H1 (cell line): ENCODE results near the gene YOD1. TPM values are rescaled to one million over a fixed set of nuclear protein-coding genes. Genes with fewer than 3 reads are reported as not detected.

Source experiments
- CTCF ChIA-PET: fragments of 300-600 bp; sonication (Branson Sonifier 250); formaldehyde crosslinking; loops from one replicate; lab custom pipeline; 2021; ENCODE audit not compliant: partially characterized antibody; lab: Charles Lee
- POLR2A ChIA-PET: fragments of 300-600 bp; sonication (Branson Sonifier 250); formaldehyde crosslinking; loops from one replicate; lab custom pipeline; 2021; ENCODE audit warnings: inconsistent platforms; ENCODE audit not compliant: partially characterized antibody; lab: Charles Lee
- DNase-seq, 2 experiments: peaks; one replicate each; pipeline versions ENCODE4 v3.0.0 to v3.0.0-alpha.2; 2010 to 2022; ENCODE audit warnings: low spot score in 2 of 2, low read depth in 1 of 2, mixed read lengths in 1 of 2
- FAIRE-seq: peaks from 2 replicates; lab custom pipeline; 2011; peaks lifted over from hg19 to GRCh38; lab: Jason Lieb, UNC
- H2AFZ ChIP-seq: 2 replicates; pipeline ENCODE4 v1.8.1; 2012; ENCODE audit warnings: low read length, inconsistent platforms
- H2AK5ac ChIP-seq: 2 replicates; pipeline ENCODE4 v1.6.1; 2013; ENCODE audit warnings: low read depth, low read length
- H2BK120ac ChIP-seq: replicated peaks from 2 replicates; pipeline ENCODE3; 2013; ENCODE audit warnings: low read depth, low read length, inconsistent platforms
- H2BK12ac ChIP-seq: 2 replicates; pipeline ENCODE4 v1.6.1; 2013; ENCODE audit warnings: low read depth, low read length
- H2BK15ac ChIP-seq: 2 replicates; pipeline ENCODE4 v1.6.1; 2013; ENCODE audit warnings: low read length
- H2BK20ac ChIP-seq: 2 replicates; pipeline ENCODE4 v1.6.1; 2013; ENCODE audit warnings: low read length
- H2BK5ac ChIP-seq: 2 replicates; pipeline ENCODE4 v1.6.1; 2013; ENCODE audit warnings: low read depth, low read length
- H3K14ac ChIP-seq: 2 replicates; pipeline ENCODE4 v1.6.1; 2013; ENCODE audit warnings: inconsistent platforms; ENCODE audit not compliant: insufficient read length
- H3K18ac ChIP-seq: 2 replicates; pipeline ENCODE4 v1.6.1; 2013; ENCODE audit warnings: low read length; ENCODE audit errors: extremely low read depth
- H3K23ac ChIP-seq: 2 replicates; pipeline ENCODE4 v1.6.1; 2013; ENCODE audit warnings: inconsistent platforms; ENCODE audit not compliant: insufficient read length
- H3K23me2 ChIP-seq: 2 replicates; pipeline ENCODE4 v1.6.1; 2013; ENCODE audit warnings: low read depth, low read length
- H3K27ac ChIP-seq: 2 replicates; pipeline ENCODE4 v1.6.1; 2011; ENCODE audit warnings: low read depth, low read length, inconsistent platforms
- H3K27me3 ChIP-seq, 4 experiments: replicated peaks in 1 of 4; 1 replicate in 1 of 4; 2 replicates in 3 of 4; pipeline versions ENCODE4 v1.6.1 to v1.8.1; 2011 to 2013; ENCODE audit warnings: low read length in 3 of 4, mild to moderate bottlenecking in 3 of 4, inconsistent platforms in 2 of 4, mixed read lengths in 2 of 4, moderate library complexity in 1 of 4; ENCODE audit not compliant: control insufficient read depth in 3 of 4, insufficient read depth in 3 of 4; ENCODE audit errors: extremely low read depth in 1 of 4
- H3K36me3 ChIP-seq, 4 experiments: 2 replicates each; pipeline versions ENCODE4 v1.6.1 to v1.8.1; 2011 to 2013; ENCODE audit warnings: mild to moderate bottlenecking in 4 of 4, low read length in 3 of 4, moderate library complexity in 2 of 4, control low read depth in 1 of 4, inconsistent platforms in 1 of 4; ENCODE audit not compliant: insufficient read depth in 4 of 4, control insufficient read depth in 2 of 4
- H3K4ac ChIP-seq: replicated peaks from 2 replicates; pipeline ENCODE3; 2013; ENCODE audit warnings: low read length, low read depth, mixed read lengths, inconsistent platforms; ENCODE audit not compliant: insufficient read length
- H3K4me1 ChIP-seq, 4 experiments: replicated peaks in 1 of 4; 1 replicate in 1 of 4; 2 replicates in 3 of 4; pipeline versions ENCODE4 v1.6.1 to v1.8.1; 2011 to 2013; ENCODE audit warnings: low read length in 3 of 4, inconsistent platforms in 2 of 4, mixed read lengths in 1 of 4; ENCODE audit not compliant: insufficient read depth in 4 of 4, control insufficient read depth in 3 of 4
- H3K4me2 ChIP-seq, 2 experiments: 2 replicates each; pipeline versions ENCODE4 v1.6.1 to v1.8.1; 2011 to 2013; ENCODE audit warnings: low read depth in 2 of 2, low read length in 2 of 2, control low read depth in 1 of 2, inconsistent platforms in 1 of 2, mild to moderate bottlenecking in 1 of 2; ENCODE audit not compliant: insufficient read depth in 1 of 2
- H3K4me3 ChIP-seq, 4 experiments: fragments of 200-600, 300-600 bp in 1 of 4; sonication (generic), shearing (Covaris generic), sonication (Bioruptor Twin) in 1 of 4; 2 replicates each; pipeline versions ENCODE4 v1.5.1 to v1.8.1; 2011 to 2016; ENCODE audit warnings: low read length in 4 of 4, low read depth in 3 of 4, control low read depth in 2 of 4, inconsistent platforms in 2 of 4, mild to moderate bottlenecking in 2 of 4, mixed read lengths in 1 of 4, moderate library complexity in 1 of 4; ENCODE audit not compliant: insufficient read depth in 2 of 4; ENCODE audit errors: extremely low read depth in 1 of 4
- H3K56ac ChIP-seq: replicated peaks from 2 replicates; pipeline ENCODE3; 2013; ENCODE audit warnings: low read depth, mild to moderate bottlenecking, mixed read lengths, low read length, inconsistent platforms; ENCODE audit not compliant: insufficient read length
- H3K79me1 ChIP-seq: 2 replicates; pipeline ENCODE4 v1.6.1; 2013; ENCODE audit warnings: low read depth, low read length, control low read depth
- H3K79me2 ChIP-seq, 2 experiments: 2 replicates each; pipeline versions ENCODE4 v1.6.1 to v1.8.1; 2012 to 2013; ENCODE audit warnings: low read length in 2 of 2, mild to moderate bottlenecking in 2 of 2, inconsistent platforms in 1 of 2; ENCODE audit not compliant: insufficient read depth in 2 of 2, control insufficient read depth in 1 of 2
- H3K9ac ChIP-seq, 4 experiments: replicated peaks in 1 of 4; 1 replicate in 1 of 4; 2 replicates in 3 of 4; pipeline versions ENCODE4 v1.6.1 to v1.8.1; 2011 to 2013; ENCODE audit warnings: low read depth in 3 of 4, low read length in 3 of 4, control low read depth in 2 of 4, mild to moderate bottlenecking in 2 of 4, moderate library complexity in 2 of 4, inconsistent platforms in 1 of 4; ENCODE audit errors: extremely low read depth in 1 of 4
- H3K9me3 ChIP-seq, 2 experiments: 2 replicates each; pipeline versions ENCODE4 v1.6.1 to v1.8.1; 2012 to 2013; ENCODE audit warnings: mild to moderate bottlenecking in 2 of 2, moderate library complexity in 2 of 2, control low read depth in 1 of 2, inconsistent platforms in 1 of 2, low read depth in 1 of 2, low read length in 1 of 2, mixed read lengths in 1 of 2; ENCODE audit not compliant: insufficient read depth in 2 of 2
- H4K20me1 ChIP-seq, 2 experiments: replicated peaks in 1 of 2; 2 replicates each; pipeline versions ENCODE3 to v1.8.1; 2011 to 2013; ENCODE audit warnings: inconsistent platforms in 2 of 2, low read length in 2 of 2, mild to moderate bottlenecking in 1 of 2; ENCODE audit not compliant: insufficient read depth in 2 of 2, control insufficient read depth in 1 of 2
- H4K5ac ChIP-seq: 2 replicates; pipeline ENCODE4 v1.6.1; 2013; ENCODE audit warnings: low read length, low read depth, mixed read lengths, inconsistent platforms; ENCODE audit not compliant: insufficient read length
- H4K8ac ChIP-seq: 2 replicates; pipeline ENCODE4 v1.8.0; 2013; ENCODE audit warnings: mild to moderate bottlenecking, moderate library complexity, low read length, inconsistent platforms; ENCODE audit not compliant: insufficient read depth; ENCODE audit errors: extremely low read depth
- H4K91ac ChIP-seq: replicated peaks from 2 replicates; pipeline ENCODE3; 2013; ENCODE audit warnings: low read length, mixed read lengths, inconsistent platforms; ENCODE audit not compliant: insufficient read length
- ASH2L ChIP-seq: fragments of 200-600, 300-600 bp; sonication (generic); IDR thresholded peaks from one replicate; pipeline ENCODE4 v1.7.1; 2017; ENCODE audit warnings: low read length
- EGR1 ChIP-seq: IDR thresholded peaks from 2 replicates; pipeline ENCODE4 v1.6.1; 2011; ENCODE audit warnings: low read depth, low read length, borderline replicate concordance
- EP300 ChIP-seq, 2 experiments: IDR thresholded peaks; 1 replicate in 1 of 2; 2 replicates in 1 of 2; pipeline ENCODE4 v1.6.1; 2011 to 2012; ENCODE audit warnings: low read depth in 2 of 2, low read length in 2 of 2, mild to moderate bottlenecking in 2 of 2, borderline replicate concordance in 1 of 2, inconsistent platforms in 1 of 2, moderate library complexity in 1 of 2
- NRF1 ChIP-seq: IDR thresholded peaks from 2 replicates; pipeline ENCODE4 v1.6.1; 2011; ENCODE audit warnings: mild to moderate bottlenecking, low read depth, low read length, improper control_type of control experiment
- POLR2A ChIP-seq, 2 experiments: IDR thresholded peaks; 1 replicate in 1 of 2; 2 replicates in 1 of 2; pipeline ENCODE4 v1.6.1; 2011; ENCODE audit warnings: low read depth in 2 of 2, low read length in 2 of 2, mild to moderate bottlenecking in 2 of 2; ENCODE audit errors: control extremely low read depth in 1 of 2
- POU5F1 ChIP-seq: IDR thresholded peaks from 2 replicates; pipeline ENCODE4 v1.6.1; 2011; ENCODE audit warnings: low read depth, mild to moderate bottlenecking, low read length, moderate library complexity
- SAP30 ChIP-seq: fragments of 300-600 bp; sonication (generic); IDR thresholded peaks from 2 replicates; pipeline ENCODE4 v1.7.1; 2012; ENCODE audit warnings: low read length, moderate library complexity, mild to moderate bottlenecking, inconsistent platforms; ENCODE audit not compliant: insufficient read depth, insufficient replicate concordance
- SIN3A ChIP-seq, 2 experiments: IDR thresholded peaks in 1 of 2; conservative IDR thresholded peaks in 1 of 2; 2 replicates each; pipeline ENCODE4 v1.6.1; 2011 to 2012; ENCODE audit warnings: low read length in 2 of 2, improper control_type of control experiment in 1 of 2, low read depth in 1 of 2, mild to moderate bottlenecking in 1 of 2
- SP2 ChIP-seq: IDR thresholded peaks from 2 replicates; pipeline ENCODE4 v1.6.1; 2012; ENCODE audit warnings: mild to moderate bottlenecking, low read length, inconsistent platforms
- SUZ12 ChIP-seq: fragments of 200-600 bp; sonication (generic); IDR thresholded peaks from 2 replicates; pipeline ENCODE4 v1.6.1; 2012; ENCODE audit warnings: mild to moderate bottlenecking, inconsistent platforms, low read length, moderate library complexity, mixed read lengths
- TAF1 ChIP-seq: IDR thresholded peaks from 2 replicates; pipeline ENCODE4 v1.6.1; 2011; ENCODE audit warnings: mild to moderate bottlenecking, low read depth, low read length
- TAF7 ChIP-seq: optimal IDR thresholded peaks from 2 replicates; pipeline ENCODE3; 2011; ENCODE audit warnings: low read depth, mild to moderate bottlenecking, inconsistent platforms, low read length, moderate library complexity, borderline replicate concordance
- TBP ChIP-seq: IDR thresholded peaks from 2 replicates; pipeline ENCODE4 v1.6.1; 2011; ENCODE audit warnings: low read depth, low read length, improper control_type of control experiment
- TEAD4 ChIP-seq: IDR thresholded peaks from 2 replicates; pipeline ENCODE4 v1.6.1; 2012; ENCODE audit warnings: low read depth, low read length, inconsistent platforms, mixed read lengths
- YY1 ChIP-seq: IDR thresholded peaks from 2 replicates; pipeline ENCODE4 v1.6.1; 2011; ENCODE audit warnings: low read depth, mild to moderate bottlenecking, low read length
- WGBS, 2 experiments: shearing (Covaris generic) in 1 of 2; methylation state at CpG; one replicate each; pipeline versions ENCODE4 v1.1.6 to v1.1.7; 2013 to 2015; ENCODE audit warnings: low lambda C conversion rate in 2 of 2, mixed read lengths in 2 of 2, inconsistent platforms in 1 of 2, low coverage in 1 of 2, missing lambda C conversion rate in 1 of 2; ENCODE audit not compliant: insufficient replicate concordance in 2 of 2, insufficient coverage in 1 of 2, insufficient read length in 1 of 2; ENCODE audit errors: extremely low coverage in 1 of 2, missing lambda C conversion rate in 1 of 2; 5-methylcytosine and 5-hydroxymethylcytosine counted together
- polyA plus RNA-seq, 7 experiments: library from polyadenylated mRNA; depleted of rRNA in 3 of 7; stranded (reverse) in 5 of 7; unstranded in 2 of 7; fragments of >200 nt in 5 of 7; fragments of 200-250 nt in 2 of 7; gene quantifications; 1 replicate in 5 of 7; 2 replicates in 1 of 7; 4 replicates in 1 of 7; pipeline versions ENCODE4 v1.2.1 to v1.2.3, GENCODE V29; 2011 to 2013; ENCODE audit warnings: missing spikeins in 2 of 7, mixed read lengths in 2 of 7
- total RNA-seq: library from RNA; stranded (reverse); fragmentation: NEBNext Ultra II Directional; extraction: Animal tissue kit (Norgen Biotek cat#: 25700); gene quantifications from 2 replicates; pipeline ENCODE4 v1.2.1, GENCODE V29; 2021

The YOD1 gene
- total and polyA plus RNA-seq, 2 of the 8 experiments (the other 6 are each of a cell fraction or from before 2014, with no cell fraction given): 1.9 to 11.8 TPM

DNA sequence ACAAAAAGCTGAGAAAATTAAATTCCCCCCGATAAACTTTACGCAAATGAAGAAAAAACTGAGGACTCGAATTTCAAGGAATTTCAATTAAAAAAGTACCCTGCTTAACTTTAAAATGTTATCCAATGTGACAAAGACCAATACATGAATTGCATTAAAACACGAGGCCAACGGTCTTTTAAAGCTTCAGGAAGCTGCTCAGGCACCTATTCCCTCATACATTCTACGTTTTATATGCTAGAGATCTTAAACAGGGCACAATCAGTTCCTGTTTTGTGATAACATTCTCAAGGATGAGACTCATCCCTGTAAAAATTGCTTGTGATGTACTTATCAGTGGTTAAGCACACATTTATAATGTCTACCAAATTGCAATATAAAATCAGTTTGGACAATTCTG lies 3.0 kb downstream of the YOD1 start:
- FAIRE-seq: no peak
- H3K36me3 ChIP-seq: peaks cover 9 to 30% (median 10%) of the 10 kb centered on the region in 4 experiments
- H2BK12ac ChIP-seq: no peak overlapping the region
- no peak overlapping the region for H3K23ac ChIP-seq
- H3K4me3 ChIP-seq: no peak overlapping the region
- H3K18ac ChIP-seq: no peak overlapping the region
- H2BK5ac ChIP-seq: no peak overlapping the region
- H3K9ac ChIP-seq: no peak overlapping the region
- no peak overlapping the region for H3K4me2 ChIP-seq
- H3K27ac ChIP-seq: no peak overlapping the region
- H4K20me1 ChIP-seq: peaks cover 11 to 12% of the 10 kb centered on the region in 2 experiments
- H4K91ac ChIP-seq: no peak overlapping the region
- H2BK15ac ChIP-seq: no peak overlapping the region
- H2AFZ ChIP-seq: no peak overlapping the region
- no peak for DNase-seq
- no peak overlapping the region for H4K5ac ChIP-seq
- H3K23me2 ChIP-seq: no peaks in the 10 kb centered on the region; the same call in 1 of the 2 replicates
- 87% methylated on average over 6 of the region's 6 CpGs; no CpG with 5 or more reads in 1 of the 2 experiments for WGBS, 2 experiments
- H2BK120ac ChIP-seq: no peak overlapping the region
- POLR2A ChIA-PET: interaction anchor here (1.7 kb wide), 1 partner anchor 15 kb away, joined by 5 read pairs; the partner anchor contains the start of gene C1orf116
- H3K27me3 ChIP-seq: no peaks in the 10 kb centered on the region
- peaks cover 0 to 8% (median 2%) of the 10 kb centered on the region in 4 experiments; a peak in 4 of 7 replicates for H3K4me1 ChIP-seq
- H3K4ac ChIP-seq: no peak overlapping the region
- CTCF ChIA-PET: interaction anchor here (1.2 to 4.2 kb wide), 6 partner anchors 8 to 21 kb away, joined by 3 to 40 read pairs (median 7); partner anchors contain the start of gene C1orf116
- no peak overlapping the region for H2AK5ac ChIP-seq
- H3K56ac ChIP-seq: no peak overlapping the region
- H3K79me2 ChIP-seq: peaks cover 3 to 61% of the 10 kb centered on the region in 2 experiments; a peak in 3 of 4 replicates
- H4K8ac ChIP-seq: no peak overlapping the region
- no peaks in the 10 kb centered on the region; the same call in 1 of the 2 replicates for H3K79me1 ChIP-seq
- H3K14ac ChIP-seq: no peak overlapping the region
- no peak overlapping the region for H2BK20ac ChIP-seq
- H3K9me3 ChIP-seq: no peaks in the 10 kb centered on the region
- TF ChIP-seq TAF7 (no peak), NRF1 (no peak), SAP30 (no peak), TBP (no peak), SUZ12 (no peak), POU5F1 (no peak), TAF1 (no peak), EP300 (IDR thresholded peaks at IDR 0.05; ENCODE audit: borderline replicate concordance in 1 of 2, low read depth in 2 of 2, low read length in 2 of 2) (no peak), YY1 (no peak), EGR1 (no peak), SIN3A (conservative IDR thresholded peaks at IDR 0.05 in 1 of 2, IDR thresholded peaks at IDR 0.05 in 1 of 2; ENCODE audit: low read depth in 1 of 2, low read length in 2 of 2) (no peak), ASH2L (no peak), POLR2A (IDR thresholded peaks at IDR 0.05; ENCODE audit: control extremely low read depth in 1 of 2, low read depth in 2 of 2, low read length in 2 of 2) (no peak), SP2 (no peak), TEAD4 (no peak)
